Esophagus mucosa (tissue), 1 donor: ENCODE results near the gene AXIN1. TPM values are rescaled to one million over a fixed set of nuclear protein-coding genes. Genes with fewer than 3 reads are reported as not detected.
"Not testable (repeated sequence)": the region's sequence is repeated elsewhere in the genome, so short reads cannot be mapped to it uniquely, and the experiment has no call there.

Experiments used
- ATAC-seq: fragments of 200-7000 bp; cut with Tn5 transposase; one replicate; pipeline ENCODE4 v1.9.1; 2020
- total RNA-seq: library from RNA; stranded (reverse); gene quantifications from one replicate; pipeline ENCODE4 v1.2.4, GENCODE V29; 2023
- donor health status: DM: yes; HTN: yes; CAD: no.

AXIN1 gene
- total RNA-seq, 1 donor from 2014 or later: 15.3 TPM

- ATAC-seq: peak; percentile 7
Observed at GRCh38 chr16:281660-282255, 70.8 kb downstream of the AXIN1 start.

DNA sequence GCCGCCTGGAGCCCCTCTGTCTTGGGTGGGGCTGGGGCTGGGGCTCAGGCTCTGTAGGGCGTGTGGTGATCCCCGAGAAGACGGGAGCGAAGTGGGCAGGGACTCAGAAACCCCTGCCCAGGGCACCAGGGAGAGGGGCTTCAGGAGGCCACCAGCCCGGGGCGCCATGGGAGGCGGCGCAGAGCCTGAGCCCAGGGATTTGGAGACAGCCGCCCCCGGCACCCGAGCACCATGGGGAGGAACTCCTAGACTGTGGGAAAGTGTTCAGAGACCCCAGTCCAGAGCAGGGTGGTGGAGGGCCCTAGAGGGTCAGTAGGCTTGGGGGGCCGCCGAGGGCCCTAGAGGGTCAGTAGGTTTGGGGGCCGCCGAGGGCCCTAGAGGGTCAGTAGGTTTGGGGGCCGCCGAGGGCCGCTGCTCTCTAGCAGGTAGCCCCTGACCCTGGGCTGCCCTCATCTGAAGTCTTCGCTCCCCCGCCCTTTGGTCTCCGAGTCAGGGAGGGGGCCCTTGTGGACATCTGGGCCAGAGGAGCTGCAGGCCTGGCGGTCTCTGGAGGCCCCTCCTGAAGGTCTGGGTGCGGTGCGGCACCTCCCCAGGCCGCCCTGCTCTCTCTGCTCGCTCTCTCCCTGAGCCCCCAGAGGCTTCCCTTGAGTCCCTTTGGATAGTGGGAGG is 71.4 kb downstream of the AXIN1 start:
- no peak for ATAC-seq

DNA sequence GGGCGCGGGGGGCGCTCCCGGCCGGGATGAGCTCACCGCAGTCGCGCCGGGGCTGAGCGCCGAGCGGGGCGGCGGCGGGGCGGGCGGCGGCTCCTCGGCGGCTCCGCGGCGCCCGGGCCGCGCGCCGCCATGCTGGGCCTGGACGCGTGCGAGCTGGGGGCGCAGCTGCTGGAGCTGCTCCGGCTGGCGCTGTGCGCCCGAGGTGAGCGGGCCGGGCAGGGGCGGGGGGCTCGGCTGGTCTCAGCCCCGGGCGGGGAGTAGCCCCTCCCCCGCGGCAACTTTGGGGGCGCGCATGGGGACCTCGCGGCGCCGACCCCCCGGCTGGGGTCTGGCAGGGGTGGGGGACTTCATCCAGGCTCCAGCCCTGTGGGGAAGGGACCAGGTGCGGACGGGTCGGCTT is 72.0 kb downstream of the AXIN1 start, which contains the start of gene ARHGDIG:
Gene ARHGDIG, plus strand, starts transcription at position 40 of the 400 bp plus-strand sequence. Its CDS starts 90 bp downstream, at position 130.
- no peak for ATAC-seq

GRCh38 chr16:280005-280460 is 72.5 kb downstream of the AXIN1 start:
- no peak for ATAC-seq

DNA sequence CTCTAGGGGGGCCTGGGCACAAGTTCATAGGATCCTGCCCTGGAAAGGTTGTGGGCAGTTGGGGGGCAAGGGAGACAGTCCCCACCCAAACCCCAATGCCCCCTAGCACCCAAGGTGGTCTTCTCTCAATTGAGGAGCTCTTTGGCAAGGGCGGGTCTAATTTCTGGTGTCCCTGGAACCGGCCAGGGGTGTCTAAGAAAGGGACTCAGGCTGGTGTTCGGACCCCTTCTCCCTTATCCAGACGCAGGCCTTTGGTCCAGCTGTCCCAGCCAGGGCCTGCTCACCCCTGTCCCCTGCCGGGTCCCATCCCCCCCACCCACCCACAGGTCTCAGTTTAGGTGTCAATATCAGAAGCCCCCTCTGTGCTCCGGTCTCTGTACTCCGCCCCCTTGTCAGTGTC is 73.0 kb downstream of the AXIN1 start:
- no peak for ATAC-seq

DNA sequence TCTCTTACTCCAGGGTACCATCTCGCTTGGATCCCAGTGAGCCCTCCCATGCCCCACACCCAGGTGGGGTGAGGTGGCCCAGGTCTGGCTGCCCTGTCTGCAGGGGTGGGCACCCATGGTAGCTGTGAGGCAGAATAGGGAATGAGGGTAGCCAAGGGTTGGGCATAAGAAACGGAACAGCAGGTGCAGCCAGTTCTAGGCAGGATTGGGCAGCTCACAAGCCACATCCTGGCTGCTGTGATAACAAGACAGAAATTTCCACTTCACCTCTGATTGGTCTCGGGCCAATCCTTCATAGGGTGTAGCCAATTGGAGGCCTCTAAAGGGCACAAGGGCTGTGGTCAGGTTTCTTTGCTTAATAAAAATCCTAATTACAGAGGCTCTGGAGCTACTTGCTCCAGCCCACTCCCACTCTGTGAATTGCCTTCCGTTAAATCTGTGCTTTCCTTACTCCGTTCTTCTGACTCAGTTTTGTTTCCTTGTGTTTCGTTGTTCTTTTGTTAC is 73.6 kb downstream of the AXIN1 start:
- peak; percentile 54 for ATAC-seq

- ATAC-seq: no peak
Observed at GRCh38 chr16:276426-277077, 76.0 kb downstream of the AXIN1 start.

DNA sequence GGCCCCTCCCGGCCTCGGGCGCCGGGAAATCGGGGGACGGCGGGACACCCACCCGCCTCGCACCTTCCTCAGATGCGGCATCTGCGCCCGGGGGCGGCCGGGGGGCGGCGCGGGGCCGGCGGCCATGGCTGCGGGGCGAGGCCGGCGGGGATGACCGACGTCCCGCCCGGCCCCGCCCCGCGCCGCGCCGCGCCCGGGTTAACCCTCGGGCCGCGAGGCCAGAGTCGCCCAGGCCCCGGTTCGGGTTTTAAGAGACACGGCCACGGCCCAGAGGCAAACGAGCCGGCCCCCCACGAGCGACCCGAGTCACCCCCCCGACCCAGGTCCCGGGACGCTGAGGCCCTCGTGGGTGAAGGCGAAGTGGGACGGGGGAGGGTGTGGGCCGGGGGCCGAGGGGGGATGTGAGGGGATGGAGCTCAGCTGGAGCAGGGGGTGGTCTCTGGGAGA is 76.7 kb downstream of the AXIN1 start, which contains the start of gene RGS11:
Gene RGS11, minus strand, starts transcription at position 159 of the 447 bp plus-strand sequence. Its CDS starts 33 bp downstream, at position 126.
- no peak for ATAC-seq

DNA sequence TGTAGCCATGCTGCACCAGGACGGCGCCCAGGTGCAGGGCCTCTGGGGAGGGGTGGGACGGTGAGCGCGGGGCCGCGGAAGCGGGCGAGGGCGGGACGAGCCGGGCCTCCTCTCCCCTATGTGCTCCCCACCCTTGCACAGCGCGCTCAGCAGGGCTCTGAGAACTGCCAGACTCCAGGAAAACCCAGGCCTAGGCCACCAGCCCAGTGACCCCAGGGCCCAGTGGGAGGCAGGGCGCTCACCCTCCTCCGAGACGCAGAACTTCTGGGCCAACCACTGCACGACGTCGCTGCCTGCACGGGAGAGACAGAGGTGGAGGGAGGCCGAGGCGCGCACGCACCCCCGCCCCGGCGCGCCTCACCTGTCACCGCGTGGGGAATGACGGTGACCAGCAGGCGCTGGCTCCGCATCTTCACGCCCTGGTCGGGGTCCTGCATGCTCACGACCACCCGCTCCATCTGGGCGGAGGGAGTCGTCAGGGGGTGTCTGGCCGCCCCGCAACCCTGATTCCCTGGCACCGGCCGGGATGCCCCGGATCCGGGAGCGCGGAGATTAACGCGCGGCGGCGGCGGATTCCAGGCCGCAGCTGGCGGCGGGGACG is 77.4 kb downstream of the AXIN1 start:
- ATAC-seq: peak; percentile 3

- peak; percentile 66 for ATAC-seq
Observed at GRCh38 chr16:273547-274421, 78.7 kb downstream of the AXIN1 start.

DNA sequence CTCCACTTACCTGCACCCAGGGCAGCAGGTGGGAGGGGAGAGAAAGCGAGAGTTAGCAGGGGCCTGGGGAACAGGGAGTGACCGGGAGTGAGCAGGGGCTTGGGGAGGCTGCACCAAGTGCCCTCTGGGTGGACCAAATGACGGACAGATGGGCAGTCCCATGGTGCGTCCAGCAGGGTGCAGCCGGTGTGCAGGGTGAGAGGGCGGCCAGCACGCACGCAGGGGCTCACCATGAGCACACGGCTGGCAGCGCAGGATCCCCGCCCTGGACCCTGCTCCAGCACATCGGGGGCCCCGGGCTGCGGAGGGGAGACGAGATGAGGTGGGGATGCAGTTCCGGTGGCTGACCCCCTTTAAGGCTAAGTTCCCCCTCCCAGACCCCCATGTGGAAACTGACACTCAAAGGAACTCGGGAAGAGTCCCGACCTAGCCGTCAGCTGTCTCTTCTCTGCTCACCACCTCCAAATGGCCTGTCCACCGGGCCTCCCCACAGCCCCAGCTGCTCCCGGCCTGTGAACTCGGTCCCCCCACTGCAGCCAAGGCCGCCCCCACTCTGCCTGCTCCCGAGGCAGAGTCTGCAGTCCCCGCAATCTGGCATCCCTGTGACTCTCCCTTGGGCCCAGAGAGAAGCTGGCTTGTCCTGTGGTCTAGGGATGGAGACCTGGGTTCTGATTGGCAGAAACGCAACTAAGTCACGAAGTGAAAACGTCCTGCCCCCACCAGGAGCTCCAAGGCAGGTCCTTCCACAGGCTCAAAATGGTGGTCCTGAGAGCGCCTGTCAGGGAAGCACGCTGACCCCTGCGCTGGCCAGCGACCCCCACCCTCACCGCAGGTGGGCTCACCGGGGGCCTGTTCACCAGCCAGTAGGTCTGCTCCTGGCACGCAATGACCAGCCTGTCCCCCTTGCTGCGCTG is 79.6 kb downstream of the AXIN1 start:
- no peak for ATAC-seq

GRCh38 chr16:270381-271255 is 81.9 kb downstream of the AXIN1 start:
- no peak for ATAC-seq

GRCh38 chr16:269061-269796 is 83.3 kb downstream of the AXIN1 start:
- no peak for ATAC-seq

- ATAC-seq: peak; percentile 55
Observed at GRCh38 chr16:268141-269053, 84.1 kb downstream of the AXIN1 start.

GRCh38 chr16:267562-267961 is 85.0 kb downstream of the AXIN1 start:
- not testable (repeated sequence) for ATAC-seq

DNA sequence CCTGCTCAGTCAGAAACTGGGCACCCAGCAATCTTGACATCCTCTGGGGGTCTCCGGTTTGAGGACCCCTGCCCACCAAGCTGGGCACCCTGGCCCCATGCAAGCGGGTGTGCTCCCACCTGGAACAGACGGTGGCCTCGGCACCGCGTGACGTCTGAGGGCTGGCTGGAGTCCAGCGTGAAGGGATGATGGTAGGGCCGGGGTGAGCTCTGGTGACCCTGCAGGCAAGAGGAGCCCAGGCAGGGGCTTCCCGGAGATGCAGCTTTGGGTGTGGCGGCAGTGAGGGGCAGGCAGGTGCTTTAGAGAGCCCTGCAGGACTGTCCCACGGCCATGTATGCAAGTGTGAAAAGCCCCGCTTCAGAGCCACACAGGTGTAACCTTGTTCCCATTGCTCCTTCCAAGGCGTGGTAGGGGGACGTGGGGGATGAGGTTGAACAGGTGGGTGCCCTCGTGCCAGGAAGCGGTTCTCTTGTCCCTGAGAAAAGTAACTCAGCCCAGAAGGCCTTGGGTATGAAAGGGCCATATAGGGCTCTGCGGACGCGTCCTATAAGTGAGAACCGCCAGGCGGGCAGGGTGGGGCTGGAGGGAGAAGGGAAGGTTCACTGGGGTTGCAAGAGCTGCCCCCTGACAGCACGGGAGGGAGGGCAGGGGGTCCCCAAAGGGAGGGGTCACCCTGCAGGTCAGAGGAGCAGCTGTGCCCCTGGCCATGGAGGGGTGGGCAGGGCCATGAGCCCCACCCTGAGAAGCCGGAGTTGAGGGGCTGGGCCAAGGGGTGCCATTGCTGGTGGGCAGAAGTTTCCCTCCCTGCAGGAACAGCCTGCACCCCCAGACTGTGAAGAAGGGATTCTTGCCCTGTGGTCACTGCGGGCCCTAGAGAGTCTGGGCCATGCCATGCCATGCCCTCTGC is 86.0 kb downstream of the AXIN1 start:
- ATAC-seq: no peak

GRCh38 chr16:265711-266110 is 86.8 kb downstream of the AXIN1 start:
- ATAC-seq: peak; percentile 27
